ES-I3 (cell line): ENCODE results near the gene MYH9.

Experiments used
- H3K36me3 ChIP-seq: 2 replicates; pipeline ENCODE4 v1.6.1; 2013; ENCODE audit warnings: mild to moderate bottlenecking, low read length, control low read depth, moderate library complexity; ENCODE audit not compliant: insufficient read depth
- H3K4me1 ChIP-seq: 2 replicates; pipeline ENCODE4 v1.6.1; 2013; ENCODE audit warnings: mild to moderate bottlenecking, control low read depth, low read length; ENCODE audit not compliant: insufficient read depth
- H3K9ac ChIP-seq: 2 replicates; pipeline ENCODE4 v1.6.1; 2013; ENCODE audit warnings: low read depth, mild to moderate bottlenecking, low read length, moderate library complexity
- H3K9me3 ChIP-seq: 2 replicates; pipeline ENCODE4 v1.6.1; 2013; ENCODE audit warnings: mild to moderate bottlenecking, low read length, moderate library complexity; ENCODE audit not compliant: control insufficient read depth, insufficient read depth

The MYH9 gene

GRCh38 chr22:36249160-36249559, 138.6 kb downstream of the MYH9 start:
- peaks cover 6% of the 10 kb centered on the region for H3K9me3 ChIP-seq
- no peaks in the 10 kb centered on the region for H3K36me3 ChIP-seq
- H3K9ac ChIP-seq, result no peak overlapping the region
- no peaks in the 10 kb centered on the region for H3K4me1 ChIP-seq

- H3K9me3 ChIP-seq, result peaks cover 6% of the 10 kb centered on the region
Observed at GRCh38 chr22:36247955-36248354, 139.8 kb downstream of the MYH9 start.

GRCh38 chr22:36246718-36247117, 141.0 kb downstream of the MYH9 start:
- Histone ChIP-seq H3K9me3 (peaks cover 6% of the 10 kb centered on the region), H3K36me3 (no peaks in the 10 kb centered on the region), H3K9ac (no peak overlapping the region), H3K4me1 (no peaks in the 10 kb centered on the region)

More at GRCh38 chr22:36247955-36248354, 139.8 kb downstream of the MYH9 start:
- Histone ChIP-seq H3K36me3 (no peaks in the 10 kb centered on the region), H3K4me1 (no peaks in the 10 kb centered on the region), H3K9ac (no peak overlapping the region)

GRCh38 chr22:36245805-36246356, 141.9 kb downstream of the MYH9 start:
- Histone ChIP-seq H3K36me3 (no peaks in the 10 kb centered on the region), H3K4me1 (no peaks in the 10 kb centered on the region), H3K9me3 (peaks cover 6% of the 10 kb centered on the region)

GRCh38 chr22:36244522-36245391, 143.0 kb downstream of the MYH9 start:
- no peaks in the 10 kb centered on the region for H3K36me3 ChIP-seq
- H3K9me3 ChIP-seq, result peaks cover 6% of the 10 kb centered on the region
- no peaks in the 10 kb centered on the region for H3K4me1 ChIP-seq
- H3K9ac ChIP-seq, result no peak overlapping the region

More at GRCh38 chr22:36245805-36246356, 141.9 kb downstream of the MYH9 start:
- H3K9ac ChIP-seq, result no peak overlapping the region

- H3K36me3 ChIP-seq, result no peaks in the 10 kb centered on the region
- H3K9me3 ChIP-seq, result peaks cover 2% of the 10 kb centered on the region; the same call in 1 of the 2 replicates
- H3K4me1 ChIP-seq, result no peaks in the 10 kb centered on the region
- no peak overlapping the region for H3K9ac ChIP-seq
Observed at GRCh38 chr22:36243986-36244385, 143.8 kb downstream of the MYH9 start.

GRCh38 chr22:36239401-36240171, 148.2 kb downstream of the MYH9 start, which contains the start of gene APOL2:
Gene APOL2 (minus strand): TSS chr22:36239527. CDS start chr22:36233162, 6,365 bp downstream.
- no peaks in the 10 kb centered on the region; the same call in none of the 2 replicates for H3K9me3 ChIP-seq
- H3K4me1 ChIP-seq, result peaks cover 6% of the 10 kb centered on the region; the same call in 1 of the 2 replicates
- H3K36me3 ChIP-seq, result no peaks in the 10 kb centered on the region
- H3K9ac ChIP-seq, result peak within 1 kb of the TSS; percentile 48

GRCh38 chr22:36239150-36239400, 148.7 kb downstream of the MYH9 start:
- H3K36me3 ChIP-seq, result no peaks in the 10 kb centered on the region

GRCh38 chr22:36238373-36239149, 149.2 kb downstream of the MYH9 start:
- peak overlapping the region; percentile 48 for H3K9ac ChIP-seq
- H3K9me3 ChIP-seq, result no peaks in the 10 kb centered on the region; the same call in none of the 2 replicates
- no peaks in the 10 kb centered on the region for H3K36me3 ChIP-seq
- H3K4me1 ChIP-seq, result peaks cover 6% of the 10 kb centered on the region; the same call in 1 of the 2 replicates

More at GRCh38 chr22:36239150-36239400, 148.7 kb downstream of the MYH9 start:
- Histone ChIP-seq H3K4me1 (peaks cover 6% of the 10 kb centered on the region; the same call in 1 of the 2 replicates), H3K9ac (peak overlapping the region; percentile 48), H3K9me3 (no peaks in the 10 kb centered on the region; the same call in none of the 2 replicates)

GRCh38 chr22:36237462-36238372, 150.1 kb downstream of the MYH9 start:
- Histone ChIP-seq H3K9ac (no peak overlapping the region), H3K36me3 (no peaks in the 10 kb centered on the region), H3K4me1 (peaks cover 6% of the 10 kb centered on the region; the same call in 1 of the 2 replicates), H3K9me3 (no peaks in the 10 kb centered on the region; the same call in none of the 2 replicates)

- Histone ChIP-seq H3K9ac (no peak overlapping the region), H3K36me3 (no peaks in the 10 kb centered on the region), H3K9me3 (no peaks in the 10 kb centered on the region; the same call in none of the 2 replicates), H3K4me1 (peaks cover 6% of the 10 kb centered on the region; the same call in 1 of the 2 replicates)
Observed at GRCh38 chr22:36236388-36237319, 151.1 kb downstream of the MYH9 start.

- Histone ChIP-seq H3K9me3 (no peaks in the 10 kb centered on the region; the same call in none of the 2 replicates), H3K36me3 (no peaks in the 10 kb centered on the region), H3K9ac (no peak overlapping the region), H3K4me1 (peaks cover 6% of the 10 kb centered on the region; the same call in 1 of the 2 replicates)
Observed at GRCh38 chr22:36235585-36235984, 152.2 kb downstream of the MYH9 start.
